Measurements from ENCODE around the gene PRKAG2.
"Not testable (repeated sequence)": the region's sequence is repeated elsewhere in the genome, so short reads cannot be mapped to it uniquely, and the experiment has no call there.

The PRKAG2 gene

GRCh38 chr7:151837285-151838042 lies 39.5 kb downstream of the PRKAG2 start:
- no peak for DNase-seq (ENCODE audit: low read depth in 1 of 2, low spot score in 1 of 2)

GRCh38 chr7:151836927-151837205 lies 40.0 kb downstream of the PRKAG2 start:
- DNase-seq (ENCODE audit: low read depth in 1 of 2, low spot score in 1 of 2), result no peak

GRCh38 chr7:151836191-151836926 lies 40.6 kb downstream of the PRKAG2 start:
- no peak for DNase-seq (ENCODE audit: low read depth in 1 of 2, low spot score in 1 of 2)

- no peak for DNase-seq (ENCODE audit: low read depth in 1 of 2, low spot score in 1 of 2)
Measured at GRCh38 chr7:151835636-151836035, 41.3 kb downstream of the PRKAG2 start.

GRCh38 chr7:151834271-151835035 lies 42.5 kb downstream of the PRKAG2 start:
- DNase-seq (ENCODE audit: low read depth in 1 of 2, low spot score in 1 of 2), result no peak

- DNase-seq (ENCODE audit: low read depth in 1 of 2, low spot score in 1 of 2), result no peak
Measured at GRCh38 chr7:151833691-151834090, 43.2 kb downstream of the PRKAG2 start.

- no peak for DNase-seq (ENCODE audit: low read depth in 1 of 2, low spot score in 1 of 2)
Measured at GRCh38 chr7:151833213-151833651, 43.7 kb downstream of the PRKAG2 start.

GRCh38 chr7:151832656-151833055 lies 44.3 kb downstream of the PRKAG2 start:
- DNase-seq (ENCODE audit: low read depth in 1 of 2, low spot score in 1 of 2), result no peak

GRCh38 chr7:151832138-151832537 lies 44.8 kb downstream of the PRKAG2 start:
- no peak for DNase-seq (ENCODE audit: low read depth in 1 of 2, low spot score in 1 of 2)

GRCh38 chr7:151831606-151832005 lies 45.3 kb downstream of the PRKAG2 start:
- DNase-seq (ENCODE audit: low read depth in 1 of 2, low spot score in 1 of 2), result no peak

- no peak for DNase-seq (ENCODE audit: low read depth in 1 of 2, low spot score in 1 of 2)
Measured at GRCh38 chr7:151830121-151830830, 46.6 kb downstream of the PRKAG2 start.

GRCh38 chr7:151829707-151830106 lies 47.2 kb downstream of the PRKAG2 start:
- no peak for DNase-seq (ENCODE audit: low read depth in 1 of 2, low spot score in 1 of 2)

- no peak for DNase-seq (ENCODE audit: low read depth in 1 of 2, low spot score in 1 of 2)
Measured at GRCh38 chr7:151827620-151828019, 49.3 kb downstream of the PRKAG2 start.

- not testable (repeated sequence) for DNase-seq (ENCODE audit: low read depth in 1 of 2, low spot score in 1 of 2)
Measured at GRCh38 chr7:151826316-151826715, 50.6 kb downstream of the PRKAG2 start.

- no peak for DNase-seq (ENCODE audit: low read depth in 1 of 2, low spot score in 1 of 2)
Measured at GRCh38 chr7:151825721-151826120, 51.2 kb downstream of the PRKAG2 start.

- DNase-seq (ENCODE audit: low read depth in 1 of 2, low spot score in 1 of 2), result no peak
Measured at GRCh38 chr7:151824373-151824933, 52.5 kb downstream of the PRKAG2 start.

GRCh38 chr7:151823566-151824372 lies 53.1 kb downstream of the PRKAG2 start:
- no peak for DNase-seq (ENCODE audit: low read depth in 1 of 2, low spot score in 1 of 2)

- DNase-seq (ENCODE audit: low read depth in 1 of 2, low spot score in 1 of 2), result no peak
Measured at GRCh38 chr7:151822541-151823181, 54.3 kb downstream of the PRKAG2 start.

GRCh38 chr7:151821806-151822540 lies 54.9 kb downstream of the PRKAG2 start:
- no peak for DNase-seq (ENCODE audit: low read depth in 1 of 2, low spot score in 1 of 2)
